ENCODE results near the gene CERS4. TPM values are rescaled to one million over a fixed set of nuclear protein-coding genes. Genes with fewer than 3 reads are reported as not detected.

The CERS4 gene
- total and polyA plus RNA-seq, 7 donors: 1.4 to 40.0 (median 24.1) TPM

DNA sequence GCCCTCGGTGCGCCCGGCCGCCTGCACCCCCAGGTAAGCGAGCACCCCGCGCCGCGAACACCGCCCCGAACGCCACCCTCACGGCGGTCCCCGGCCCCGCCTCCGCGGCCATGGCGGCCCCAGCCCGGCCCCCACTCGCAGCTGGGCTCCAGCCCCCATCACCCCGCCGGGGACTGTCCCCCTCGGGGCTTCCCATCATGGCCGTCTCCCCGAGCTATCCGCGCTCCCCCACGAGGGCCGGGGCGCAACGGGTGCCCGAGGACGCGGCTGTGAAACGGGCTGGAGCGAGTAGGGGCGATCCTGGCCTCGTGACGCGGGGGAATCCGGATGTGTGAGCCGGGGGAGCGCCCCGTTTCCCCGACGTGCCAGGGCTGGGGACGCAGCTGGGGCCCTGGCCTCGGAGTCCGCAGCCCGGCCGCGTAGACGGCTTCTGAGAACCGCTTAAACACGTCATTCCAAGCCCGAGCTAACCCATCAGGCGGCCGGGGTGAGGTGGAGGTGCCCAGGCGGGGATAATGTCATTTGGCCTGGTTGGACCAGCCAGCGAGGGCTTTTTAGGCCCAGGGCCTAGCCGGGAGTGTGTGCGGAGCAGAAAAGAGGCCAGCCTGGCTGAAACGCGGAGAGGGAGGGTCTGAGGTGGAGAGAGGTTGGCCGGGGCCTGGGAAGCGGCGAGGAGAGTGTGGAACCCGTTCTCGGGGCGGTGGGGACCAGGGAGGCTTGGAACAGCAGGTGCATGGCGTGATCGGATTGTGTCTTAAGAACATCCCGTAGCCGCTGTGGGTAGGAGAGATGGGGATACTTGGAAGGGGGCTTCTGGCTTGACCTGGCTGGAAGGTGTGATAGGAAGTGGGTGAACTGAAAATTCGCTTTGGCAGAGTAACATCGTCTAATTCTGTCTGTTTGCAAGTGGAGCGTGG lies 550 bp downstream of the CERS4 start:
- 5 to 10% methylated on average over 78 of the region's 78 CpGs for WGBS, 2 donors
- H3K4me1 ChIP-seq: peaks cover 0 to 24% (median 19%) of the 10 kb centered on the region in 4 donors
- TF ChIP-seq POLR2AphosphoS5 (IDR thresholded peaks at IDR 0.05): peak in 2 of 4 donors; percentile 5 to 10
- no peak for TF ChIP-seq CTCF (IDR thresholded peaks at IDR 0.05)
- H3K27me3 ChIP-seq: no peaks in the 10 kb centered on the region
- peak; percentile 73 for DNase-seq
- no peaks in the 10 kb centered on the region for H3K36me3 ChIP-seq
- H3K4me3 ChIP-seq: peak overlapping the region; percentile 68 to 93 (median 78)
- intact Hi-C loops (cut with DNase I): loop anchor here (2.0 to 5.0 kb wide), 2 partner anchors 41 to 52 kb away; no protein-coding TSS in a partner anchor
- H3K9me3 ChIP-seq: no peaks in the 10 kb centered on the region
- peak overlapping the region; percentile 70 to 84 (median 79) for H3K27ac ChIP-seq

DNA sequence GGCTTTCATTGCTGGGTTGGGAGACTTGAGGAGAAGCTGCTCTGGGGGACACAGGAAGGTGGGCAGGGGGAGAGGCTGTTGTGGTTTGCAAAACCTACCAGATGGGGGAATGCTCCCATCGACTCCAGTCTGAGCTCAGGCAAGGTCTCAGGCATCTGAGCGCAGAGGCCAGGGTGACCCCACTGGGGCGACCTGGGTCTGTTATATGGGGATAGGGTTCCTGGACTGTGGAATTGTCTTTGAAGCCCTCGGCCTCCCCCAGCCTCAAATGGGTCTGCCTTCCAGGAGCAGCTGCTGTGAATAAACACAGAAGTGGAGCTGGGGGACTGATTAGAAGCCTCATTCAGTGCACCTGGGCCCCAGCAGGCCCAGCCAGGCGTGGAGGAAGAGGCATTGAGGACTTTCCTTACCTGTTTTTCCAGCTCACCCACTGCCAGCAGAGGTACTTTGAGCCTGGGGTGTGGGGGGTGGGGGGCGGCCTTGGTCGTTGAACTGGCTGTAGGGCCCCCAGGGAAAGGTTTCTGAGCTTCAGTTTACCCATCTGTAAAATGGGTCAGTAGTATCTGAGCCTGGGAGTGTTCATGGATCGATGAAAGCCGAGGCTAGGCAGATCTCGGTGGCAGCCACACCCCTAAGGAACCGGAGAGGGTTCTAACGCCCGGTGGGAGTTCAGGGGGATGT lies 1.4 kb downstream of the CERS4 start:
- 75 to 77% methylated on average over 13 of the region's 13 CpGs for WGBS, 2 donors
- no peaks in the 10 kb centered on the region for H3K27me3 ChIP-seq
- peaks cover 0 to 24% (median 19%) of the 10 kb centered on the region in 4 donors for H3K4me1 ChIP-seq
- DNase-seq: no peak
- intact Hi-C loops (cut with DNase I): no loop called here
- no peaks in the 10 kb centered on the region for H3K9me3 ChIP-seq
- no peaks in the 10 kb centered on the region for H3K36me3 ChIP-seq
- peak overlapping the region in 3 of 4 donors; percentile 70 to 84 (median 81) for H3K27ac ChIP-seq
- TF ChIP-seq EP300 (IDR thresholded peaks at IDR 0.05) (no peak), POLR2AphosphoS5 (IDR thresholded peaks at IDR 0.05) (no peak), POLR2A (IDR thresholded peaks at IDR 0.05) (no peak)
- H3K4me3 ChIP-seq: peak overlapping the region; percentile 68 to 93 (median 78)

DNA sequence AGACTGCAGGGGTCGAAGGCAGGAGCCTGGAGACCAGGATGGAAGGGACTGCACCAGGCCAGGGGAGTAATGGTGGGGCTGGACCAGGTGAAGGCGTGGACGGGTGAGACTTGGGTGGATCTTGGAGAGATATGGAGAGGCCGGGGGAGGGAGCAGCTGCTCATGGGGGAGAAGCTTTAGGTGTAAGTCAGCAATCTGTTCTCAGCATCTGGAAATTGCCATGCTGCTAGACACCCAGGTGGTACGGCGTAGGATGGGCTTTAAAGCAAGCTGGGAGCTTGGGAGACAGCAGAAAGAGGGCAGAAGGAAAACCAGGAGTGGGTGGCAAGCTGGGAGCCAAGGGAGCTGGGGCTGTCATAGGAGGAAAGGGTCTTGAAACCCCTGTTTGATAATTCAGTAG lies 3.0 kb downstream of the CERS4 start:
- no peak for TF ChIP-seq POLR2A (IDR thresholded peaks at IDR 0.05)
- TF ChIP-seq EP300 (IDR thresholded peaks at IDR 0.05): no peak
- no peak for TF ChIP-seq POLR2AphosphoS5 (IDR thresholded peaks at IDR 0.05)
- no peak for TF ChIP-seq CTCF (IDR thresholded peaks at IDR 0.05)
- H3K36me3 ChIP-seq: no peaks in the 10 kb centered on the region
- 87 to 92% methylated on average over 6 of the region's 6 CpGs for WGBS, 2 donors
- H3K4me3 ChIP-seq: no peak overlapping the region
- H3K4me1 ChIP-seq: peaks cover 0 to 24% (median 19%) of the 10 kb centered on the region in 4 donors
- H3K27ac ChIP-seq: no peak overlapping the region
- no peak for DNase-seq
- intact Hi-C loops (cut with DNase I): no loop called here
- H3K27me3 ChIP-seq: no peaks in the 10 kb centered on the region
- no peaks in the 10 kb centered on the region for H3K9me3 ChIP-seq

GRCh38 chr19:8212916-8213315 lies 3.7 kb downstream of the CERS4 start:
- Histone ChIP-seq H3K27me3 (no peaks in the 10 kb centered on the region), H3K36me3 (peaks cover 0 to under 1% (median 0%) of the 10 kb centered on the region in 4 donors), H3K4me3 (no peak overlapping the region), H3K9me3 (no peaks in the 10 kb centered on the region), H3K27ac (no peak overlapping the region), H3K4me1 (peaks cover 0 to 24% (median 19%) of the 10 kb centered on the region in 4 donors)
- 90 to 94% methylated on average over 6 of the region's 6 CpGs for WGBS, 2 donors
- intact Hi-C loops (cut with DNase I): no loop called here
- TF ChIP-seq POLR2A (IDR thresholded peaks at IDR 0.05): no peak
- no peak for TF ChIP-seq CTCF (IDR thresholded peaks at IDR 0.05)
- TF ChIP-seq POLR2AphosphoS5 (IDR thresholded peaks at IDR 0.05): no peak
- no peak for TF ChIP-seq EP300 (IDR thresholded peaks at IDR 0.05)
- no peak for DNase-seq
